Measurements from ENCODE around the gene ARMC10.
"Not testable (repeated sequence)": the region's sequence is repeated elsewhere in the genome, so short reads cannot be mapped to it uniquely, and the experiment has no call there.

Gene ARMC10

GRCh38 chr7:103134836-103135554 lies 60.1 kb downstream of the ARMC10 start:
- no peak for TF ChIP-seq CTCF (IDR thresholded peaks at IDR 0.05; ENCODE audit: borderline replicate concordance, insufficient read depth, low read depth, low read length)
- no peak overlapping the region for H3K4me3 ChIP-seq (ENCODE audit: low read depth, low read length)

GRCh38 chr7:103140061-103140460 lies 65.1 kb downstream of the ARMC10 start:
- TF ChIP-seq CTCF (IDR thresholded peaks at IDR 0.05; ENCODE audit: borderline replicate concordance, insufficient read depth, low read depth, low read length) = no peak
- no peak overlapping the region for H3K4me3 ChIP-seq (ENCODE audit: low read depth, low read length)

GRCh38 chr7:103140685-103141084 lies 65.7 kb downstream of the ARMC10 start:
- H3K4me3 ChIP-seq (ENCODE audit: low read depth, low read length) = no peak overlapping the region
- no peak for TF ChIP-seq CTCF (IDR thresholded peaks at IDR 0.05; ENCODE audit: borderline replicate concordance, insufficient read depth, low read depth, low read length)

- no peak overlapping the region for H3K4me3 ChIP-seq (ENCODE audit: low read depth, low read length)
- no peak for TF ChIP-seq CTCF (IDR thresholded peaks at IDR 0.05; ENCODE audit: borderline replicate concordance, insufficient read depth, low read depth, low read length)
These were observed 66.9 kb downstream of the ARMC10 start for GRCh38 chr7:103141753-103142404.

GRCh38 chr7:103142494-103142893 lies 67.6 kb downstream of the ARMC10 start:
- no peak for TF ChIP-seq CTCF (IDR thresholded peaks at IDR 0.05; ENCODE audit: borderline replicate concordance, insufficient read depth, low read depth, low read length)
- no peak overlapping the region for H3K4me3 ChIP-seq (ENCODE audit: low read depth, low read length)

- H3K4me3 ChIP-seq (ENCODE audit: low read depth, low read length) = no peak overlapping the region
- no peak for TF ChIP-seq CTCF (IDR thresholded peaks at IDR 0.05; ENCODE audit: borderline replicate concordance, insufficient read depth, low read depth, low read length)
These were observed 68.9 kb downstream of the ARMC10 start for GRCh38 chr7:103143868-103144267.

GRCh38 chr7:103144754-103145153 lies 69.8 kb downstream of the ARMC10 start:
- H3K4me3 ChIP-seq (ENCODE audit: low read depth, low read length) = not testable (repeated sequence)

Data from GM12875 (cell line).